CD4-positive, alpha-beta T cell treated with Interleukin-12 subunit alpha and Interleukin-12 subunit beta, for 1 hour (primary cell): ENCODE measurements around the gene RPL22.

Experiments
- DNase-seq: peaks from one replicate; pipeline ENCODE4 v3.0.0-alpha.2; 2020

Gene RPL22

DNA sequence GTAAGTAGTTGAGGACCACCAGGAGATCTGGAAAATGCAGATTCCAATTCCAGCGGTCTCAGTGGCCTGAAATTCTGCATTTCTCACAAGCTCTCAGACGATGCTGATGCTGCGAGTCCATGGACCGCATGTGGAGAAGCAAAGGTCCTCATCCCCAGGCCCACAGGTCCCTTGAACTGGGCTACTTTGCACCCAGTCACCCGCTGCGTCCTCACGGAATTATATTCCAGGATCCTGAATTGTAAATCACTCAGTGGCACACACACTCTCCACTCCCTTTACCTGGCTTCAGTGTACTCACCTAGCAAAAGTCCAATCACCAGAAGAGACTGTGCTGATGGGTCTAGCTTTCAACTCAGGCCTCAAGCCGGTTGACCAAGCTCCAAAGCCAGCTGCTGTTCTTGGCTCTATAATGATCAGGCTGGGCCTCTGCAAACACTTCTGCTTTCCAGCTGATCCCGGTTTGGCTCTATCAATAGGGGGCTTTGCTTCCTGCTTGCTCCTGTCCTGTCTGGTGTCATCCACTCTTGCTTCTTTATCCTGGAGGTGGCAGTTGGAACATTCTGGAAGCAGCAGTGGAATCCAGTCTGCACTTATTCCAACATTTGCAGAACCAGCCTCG lies 904 bp upstream of the RPL22 start:
- DNase-seq: no peak

DNA sequence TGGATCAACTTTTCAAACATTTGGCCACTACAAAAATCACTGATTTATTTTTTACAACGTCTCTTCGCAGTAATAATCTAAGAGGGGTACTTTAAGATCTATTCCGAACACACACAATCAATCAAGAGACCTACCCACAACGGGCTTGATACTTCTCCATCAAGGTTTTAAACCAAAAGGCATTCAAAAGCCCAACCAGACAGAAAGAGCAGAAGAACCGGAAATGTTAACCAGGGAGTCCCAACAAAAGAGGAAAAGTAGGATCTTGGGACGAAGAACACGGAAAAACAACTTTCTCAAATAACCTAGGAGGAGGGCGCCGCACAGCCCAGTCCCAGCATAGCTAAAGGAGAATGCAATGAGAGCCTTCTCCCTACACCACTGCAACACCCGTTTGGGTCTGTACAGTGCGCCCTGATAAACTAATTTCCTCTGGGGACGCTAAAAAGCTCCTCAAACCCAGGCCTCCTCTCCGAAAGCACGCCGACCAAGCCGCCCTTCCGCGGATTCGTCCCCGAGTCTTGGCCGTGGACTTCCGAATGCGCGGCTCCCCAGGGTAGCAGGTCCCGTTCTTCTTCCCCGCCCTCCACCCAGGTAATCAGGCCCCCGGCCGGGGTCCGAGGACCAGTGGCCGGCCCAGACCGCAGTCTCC lies 623 bp downstream of the RPL22 start:
- DNase-seq: no peak

GRCh38 chr1:6197746-6198427 lies 1.5 kb downstream of the RPL22 start:
- no peak for DNase-seq

- no peak for DNase-seq
Observed at GRCh38 chr1:6191968-6192367, 7.4 kb downstream of the RPL22 start.

DNA sequence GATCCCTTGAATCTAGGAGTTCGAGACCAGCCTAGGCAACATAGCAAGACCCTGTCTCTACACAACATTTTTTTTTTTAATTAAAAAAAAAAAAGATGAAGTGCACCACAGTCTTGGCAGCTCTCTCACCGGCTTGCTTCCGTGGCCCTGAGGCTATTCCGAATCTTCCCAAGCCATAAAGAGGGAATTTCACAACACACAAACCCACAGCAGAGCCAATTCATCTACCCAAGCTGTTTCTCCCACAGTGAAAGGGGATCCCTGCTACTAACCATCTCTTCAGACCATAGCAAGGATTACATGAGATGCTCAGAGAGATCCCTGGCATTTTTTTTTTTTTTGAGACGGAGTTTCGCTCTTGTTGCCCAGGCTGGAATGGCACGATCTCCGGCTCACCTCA lies 10.9 kb downstream of the RPL22 start:
- DNase-seq: no peak

- DNase-seq: peak; percentile 39
Observed at GRCh38 chr1:6185635-6186382, 13.6 kb downstream of the RPL22 start.

- no peak for DNase-seq
Observed at GRCh38 chr1:6185151-6185550, 14.2 kb downstream of the RPL22 start.

DNA sequence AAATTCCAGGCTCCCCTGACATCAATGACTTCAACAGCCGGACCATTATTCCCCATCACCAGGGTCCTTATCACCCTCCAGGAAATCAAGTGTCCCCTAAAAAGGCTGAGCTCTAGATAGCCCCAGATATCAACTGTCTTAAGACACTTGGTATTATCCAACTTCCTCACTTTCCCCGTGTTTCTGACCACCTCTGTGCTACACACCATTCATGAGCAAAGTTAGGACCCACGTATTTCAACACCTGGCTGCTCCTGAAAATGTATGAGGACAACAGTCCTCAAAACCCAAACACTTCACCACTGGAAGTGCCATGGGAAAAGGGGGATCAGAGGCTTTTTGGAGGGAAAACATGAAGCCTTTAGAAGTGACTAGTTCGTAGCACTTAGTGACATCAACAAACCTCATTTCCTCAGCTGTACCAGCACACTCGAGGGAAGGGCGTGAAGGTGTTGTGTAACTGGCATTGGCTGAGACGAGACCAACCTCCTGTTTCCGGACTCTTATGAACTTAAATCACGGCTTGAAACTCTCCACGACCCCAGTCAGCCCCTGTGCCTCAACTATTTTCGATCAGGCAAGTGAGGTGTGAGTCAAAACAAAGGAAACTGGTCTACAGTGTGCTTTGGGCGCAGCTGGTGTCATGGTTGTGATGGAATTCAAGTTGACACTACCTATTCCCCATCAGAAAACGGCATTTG lies 15.2 kb downstream of the RPL22 start:
- no peak for DNase-seq

- DNase-seq: no peak
Observed at GRCh38 chr1:6183520-6183989, 15.8 kb downstream of the RPL22 start.

DNA sequence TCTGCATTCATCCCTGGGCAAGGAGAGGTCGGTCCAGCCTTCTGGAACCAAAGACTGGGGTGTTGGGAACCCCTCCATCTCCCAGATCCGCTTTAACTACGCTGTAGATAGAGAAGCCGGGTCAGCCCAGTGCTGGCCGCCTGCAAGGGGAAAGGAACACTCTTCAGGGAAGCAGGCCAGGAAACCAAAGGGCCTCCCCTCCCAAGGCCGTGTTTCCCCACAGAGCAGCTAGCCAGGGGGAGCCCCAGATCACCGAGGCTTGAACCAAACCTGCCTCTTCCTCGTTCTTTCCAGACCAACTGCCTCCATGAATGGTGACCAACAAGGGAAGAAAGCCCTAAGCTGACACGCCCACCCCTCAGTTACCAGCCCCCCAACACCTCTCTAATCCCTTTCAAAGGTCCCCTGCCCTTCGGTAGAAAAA lies 18.0 kb downstream of the RPL22 start:
- DNase-seq: no peak

DNA sequence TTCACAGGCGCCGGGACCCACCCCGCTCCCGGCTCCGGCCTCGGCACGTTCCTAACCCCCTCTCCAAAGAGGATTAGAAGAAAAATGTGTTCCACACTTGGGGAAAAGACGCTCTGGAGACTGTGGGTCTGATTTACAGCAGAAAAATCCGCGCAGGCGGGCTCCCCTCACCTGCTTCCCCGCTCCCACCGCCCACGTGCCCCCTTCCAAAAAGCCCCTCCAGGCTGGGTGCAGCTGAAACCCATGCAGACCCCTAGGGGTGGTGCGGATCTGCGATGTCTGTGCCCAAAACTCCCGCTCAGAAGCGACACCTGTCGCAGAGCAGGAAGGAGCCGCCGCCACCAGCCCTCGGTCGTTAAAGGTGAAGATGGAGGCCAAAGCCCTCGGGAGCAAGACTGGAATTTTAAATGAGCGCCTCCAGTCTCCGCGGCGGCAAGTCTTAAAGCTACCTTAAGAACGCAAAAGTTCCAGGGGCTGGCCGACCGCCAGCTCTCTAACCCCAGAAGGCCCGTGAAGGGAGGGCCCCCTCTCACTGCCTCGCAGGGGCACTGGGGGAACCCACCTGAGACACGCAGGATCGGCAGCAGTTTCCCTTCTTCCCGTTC lies 18.6 kb downstream of the RPL22 start:
- no peak for DNase-seq

DNA sequence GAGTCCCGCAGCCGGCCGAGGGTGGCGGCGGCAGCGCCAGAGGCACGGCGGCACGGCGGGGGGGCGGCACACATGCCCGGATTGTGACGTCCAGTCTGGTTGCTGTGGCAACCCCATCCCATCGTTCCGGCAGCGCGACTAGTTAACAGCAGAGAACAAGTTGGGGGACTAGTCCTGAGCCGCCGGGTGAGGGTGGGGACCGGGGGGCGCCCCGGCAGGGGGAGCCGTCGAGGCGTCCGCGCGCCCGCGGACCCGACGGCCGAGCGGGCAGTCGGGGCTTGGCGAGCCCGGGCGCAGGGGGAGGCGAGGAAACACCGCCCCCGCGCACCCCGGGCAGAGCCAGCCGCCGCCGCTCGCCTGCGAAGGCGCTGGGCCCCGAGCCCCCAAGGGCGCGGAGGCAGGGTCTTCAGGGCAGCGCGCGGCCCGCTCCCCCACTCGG lies 19.1 kb downstream of the RPL22 start, which contains the start of gene CHD5:
Gene CHD5, minus strand, starts transcription at position 54 of the 439 bp plus-strand sequence. CDS start 298 bp downstream, outside the sequence.
- DNase-seq: no peak

- DNase-seq: no peak
Observed at GRCh38 chr1:6179564-6180175, 19.7 kb downstream of the RPL22 start.

DNA sequence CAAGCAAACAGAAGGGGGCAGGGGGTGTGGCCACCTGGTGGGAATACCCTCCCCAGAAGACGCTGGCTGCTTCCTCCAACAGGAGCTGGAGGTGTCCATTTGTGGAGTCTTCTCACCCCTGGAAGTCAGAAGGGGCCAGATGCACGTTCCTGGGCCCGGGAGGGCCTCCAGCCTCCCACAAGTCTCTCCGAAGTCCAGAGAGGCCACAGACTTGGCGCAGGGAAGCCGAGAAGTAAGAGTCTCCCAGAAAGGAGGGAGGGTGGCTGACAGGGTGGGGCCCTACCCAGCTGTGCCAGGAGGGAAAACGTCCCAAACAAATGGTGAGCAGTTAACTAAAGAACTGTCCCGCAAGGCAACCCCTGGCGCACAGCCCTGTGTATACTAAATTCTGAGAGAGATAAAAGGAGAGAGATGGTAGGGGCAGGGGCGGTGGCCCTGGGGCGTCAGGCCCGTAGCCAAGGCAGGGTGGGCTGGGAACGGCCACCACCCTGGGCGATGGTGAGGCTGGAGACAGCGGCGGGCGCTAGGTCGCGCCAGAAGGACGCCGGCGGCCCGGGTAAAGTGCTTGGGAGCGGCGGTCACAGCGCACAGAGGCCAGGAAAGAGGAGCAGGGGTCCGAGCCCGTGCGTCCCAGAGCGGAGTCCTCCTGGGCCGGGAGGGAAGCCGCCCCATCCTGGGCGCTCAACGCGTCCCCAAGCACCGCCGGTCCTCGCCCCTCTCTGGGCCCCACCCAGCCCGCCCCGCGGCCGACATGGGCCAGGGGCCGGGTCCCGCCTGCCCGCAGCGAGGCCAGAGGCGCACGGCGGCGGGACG lies 20.4 kb downstream of the RPL22 start:
- no peak for DNase-seq

- no peak for DNase-seq
Observed at GRCh38 chr1:6177681-6178380, 21.6 kb downstream of the RPL22 start.

DNA sequence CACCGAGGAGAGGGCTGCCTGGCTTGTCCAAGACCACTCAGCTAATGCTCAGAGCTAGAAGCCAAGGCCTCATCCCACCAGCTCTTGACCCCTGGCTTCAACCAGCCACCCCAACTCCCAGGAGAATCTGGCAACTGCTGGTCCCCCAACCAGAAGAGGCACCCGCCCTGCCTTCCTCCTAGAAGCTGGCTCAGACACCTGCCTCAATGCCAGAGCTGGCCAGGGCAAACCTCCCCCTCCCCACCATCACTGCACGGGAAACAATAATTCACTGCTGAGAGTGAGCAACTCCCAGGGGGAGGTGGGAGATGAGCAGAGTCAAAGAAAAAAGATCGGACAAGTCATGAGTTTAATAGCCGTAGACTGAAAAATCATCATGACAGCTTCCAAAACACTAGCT lies 22.6 kb downstream of the RPL22 start:
- DNase-seq: no peak

GRCh38 chr1:6175411-6175828 lies 24.0 kb downstream of the RPL22 start:
- DNase-seq: no peak

- no peak for DNase-seq
Observed at GRCh38 chr1:6174621-6175410, 24.6 kb downstream of the RPL22 start.

- DNase-seq: no peak
Observed at GRCh38 chr1:6172549-6172948, 26.8 kb downstream of the RPL22 start.
